Right lung (tissue), 5 donors: ENCODE results near the gene PLCB4. TPM values are rescaled to one million over a fixed set of nuclear protein-coding genes. Genes with fewer than 3 reads are reported as not detected.

Source experiments
- DNase-seq, 2 donors: peaks; one replicate each; pipeline ENCODE4 v3.0.0-alpha.2; 2013
- polyA plus RNA-seq, 5 donors: library from polyadenylated mRNA; unstranded; fragments of 120-200 nt; gene quantifications; one replicate each; pipeline versions ENCODE4 v1.2.1 to v1.2.3, GENCODE V29; 2013; ENCODE audit warnings: inconsistent platforms in 1 of 5, low replicate concordance in 1 of 5; ENCODE audit not compliant: insufficient read length in 5 of 5, insufficient read depth in 1 of 5

Gene PLCB4
- polyA plus RNA-seq, 5 donors: 6.1 to 14.8 (median 11.5) TPM

GRCh38 chr20:9262653-9263194, 193.8 kb downstream of the PLCB4 start:
- no peak for DNase-seq

DNA sequence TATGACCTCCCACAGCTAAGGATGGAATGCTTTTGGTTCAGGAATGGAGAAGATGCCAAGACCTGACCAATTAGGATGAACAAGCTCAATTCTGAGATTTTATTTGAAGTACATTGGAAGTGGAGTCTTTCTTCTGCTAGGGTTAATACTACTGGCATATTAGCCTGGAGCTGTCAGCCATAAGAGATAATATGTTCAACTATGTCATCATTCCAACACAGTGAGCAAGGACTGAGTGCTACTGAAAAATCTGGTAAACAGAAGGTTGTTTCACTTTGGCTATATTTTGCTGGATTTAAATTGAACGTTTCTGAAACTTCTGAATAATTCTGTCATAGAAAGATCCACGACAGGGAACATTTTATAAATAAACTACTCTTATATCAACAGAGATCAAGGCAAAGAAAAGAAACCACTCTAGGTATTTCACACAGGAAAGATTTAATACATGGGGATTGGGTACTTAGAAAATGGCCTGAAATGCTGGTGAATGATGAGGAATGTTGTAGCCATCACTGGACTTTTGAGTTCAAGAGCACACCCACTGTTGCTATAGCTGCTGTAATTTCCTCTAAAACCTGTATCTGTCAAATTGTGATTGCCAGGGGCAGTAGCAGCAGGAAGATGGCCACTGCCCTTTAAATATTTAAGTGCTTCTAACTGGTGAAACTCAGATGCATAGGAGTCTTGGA, 200.5 kb downstream of the PLCB4 start:
- no peak for DNase-seq

GRCh38 chr20:9270831-9271230, 201.9 kb downstream of the PLCB4 start:
- DNase-seq: no peak

GRCh38 chr20:9276966-9277468, 208.1 kb downstream of the PLCB4 start:
- DNase-seq: peak in 1 of 2 donors; percentile 43

- DNase-seq: no peak
These were observed 211.1 kb downstream of the PLCB4 start for GRCh38 chr20:9279918-9280401.

GRCh38 chr20:9280666-9281065, 211.8 kb downstream of the PLCB4 start:
- no peak for DNase-seq

GRCh38 chr20:9281803-9282202, 212.9 kb downstream of the PLCB4 start:
- no peak for DNase-seq

GRCh38 chr20:9285617-9286016, 216.7 kb downstream of the PLCB4 start:
- no peak for DNase-seq

DNA sequence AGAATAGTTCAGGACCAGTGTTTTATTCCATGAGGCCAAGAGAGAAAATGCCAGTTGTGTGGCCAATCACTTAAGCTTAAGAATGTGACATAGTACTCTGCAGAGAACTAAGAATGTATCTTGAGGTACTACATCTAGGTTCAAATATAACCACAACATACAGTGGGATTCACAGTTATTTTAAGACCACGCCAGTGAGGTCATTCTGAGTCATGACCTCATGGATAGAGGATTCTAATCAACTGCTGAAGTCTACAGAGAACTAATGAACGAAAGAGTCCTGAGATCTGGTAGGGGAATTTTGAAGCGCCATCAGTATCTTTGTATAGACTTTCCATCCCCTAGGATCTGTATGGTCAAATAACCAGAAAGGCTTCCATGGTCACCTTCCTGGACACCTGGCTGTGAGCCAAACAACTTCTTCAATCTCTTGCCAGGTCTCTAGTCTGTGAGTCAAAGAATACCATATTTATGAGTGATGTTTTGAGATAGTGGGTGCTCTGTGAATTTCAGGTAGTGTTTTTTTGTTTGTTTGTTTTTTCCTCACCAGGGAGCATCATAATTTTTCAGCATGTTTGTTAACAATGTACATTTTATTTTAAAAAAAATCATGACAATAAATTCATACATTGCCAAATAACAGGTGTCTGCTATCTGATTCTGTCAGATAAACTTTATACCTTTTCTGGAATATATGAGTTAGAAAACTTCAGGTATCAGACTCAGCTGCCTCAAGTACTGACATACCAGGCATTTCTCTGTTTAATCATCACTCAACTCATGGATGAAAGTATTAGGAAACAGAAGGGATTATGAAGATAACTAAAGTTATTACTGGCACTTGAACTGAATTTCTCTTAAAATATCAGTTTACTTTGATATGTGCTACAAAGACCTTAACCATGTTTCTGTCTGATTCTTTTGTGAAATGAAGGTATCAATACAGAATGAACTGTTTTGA, 217.9 kb downstream of the PLCB4 start:
- no peak for DNase-seq

- DNase-seq: no peak
These were observed 218.9 kb downstream of the PLCB4 start for GRCh38 chr20:9287826-9288225.

DNA sequence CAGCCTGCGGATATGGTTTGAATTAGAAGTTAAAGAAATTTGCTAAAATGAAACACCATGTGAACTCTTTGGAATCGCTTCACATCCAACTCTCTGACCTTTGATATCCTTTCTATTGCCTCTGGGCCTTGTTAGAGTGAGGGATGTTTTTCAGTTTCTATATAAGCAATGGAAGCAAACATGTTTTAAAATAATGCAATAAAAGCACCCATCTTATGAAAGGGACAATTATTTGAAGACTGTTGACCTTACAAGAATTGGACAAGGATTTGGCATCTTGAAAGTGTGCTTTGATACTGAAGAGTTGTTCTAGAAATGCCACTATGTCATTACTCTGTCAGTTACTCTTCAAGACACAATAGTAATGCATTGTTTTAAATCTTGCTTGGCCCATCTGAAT, 221.4 kb downstream of the PLCB4 start:
- no peak for DNase-seq

DNA sequence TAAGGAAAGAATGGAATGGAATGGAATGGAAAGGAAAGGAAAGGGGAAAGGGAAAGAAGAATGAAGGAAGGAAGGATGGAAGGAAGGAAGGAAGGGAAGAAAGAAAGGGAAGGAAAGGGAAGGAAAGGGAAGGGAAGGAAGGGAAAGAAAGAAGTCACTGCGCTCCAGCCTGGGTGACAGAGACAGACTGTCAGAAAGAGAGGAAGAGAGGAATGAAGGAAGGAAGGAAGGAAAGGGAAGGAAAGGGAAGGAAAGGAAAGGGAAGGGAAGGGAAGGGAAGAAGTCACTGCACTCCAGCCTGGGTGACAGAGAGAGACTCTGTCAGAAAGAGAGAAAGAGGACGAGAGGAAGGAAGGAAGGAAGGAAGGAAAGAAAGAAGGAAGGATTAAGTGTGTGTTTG, 224.3 kb downstream of the PLCB4 start:
- no peak for DNase-seq

- DNase-seq: no peak
These were observed 225.2 kb downstream of the PLCB4 start for GRCh38 chr20:9294041-9294440.

DNA sequence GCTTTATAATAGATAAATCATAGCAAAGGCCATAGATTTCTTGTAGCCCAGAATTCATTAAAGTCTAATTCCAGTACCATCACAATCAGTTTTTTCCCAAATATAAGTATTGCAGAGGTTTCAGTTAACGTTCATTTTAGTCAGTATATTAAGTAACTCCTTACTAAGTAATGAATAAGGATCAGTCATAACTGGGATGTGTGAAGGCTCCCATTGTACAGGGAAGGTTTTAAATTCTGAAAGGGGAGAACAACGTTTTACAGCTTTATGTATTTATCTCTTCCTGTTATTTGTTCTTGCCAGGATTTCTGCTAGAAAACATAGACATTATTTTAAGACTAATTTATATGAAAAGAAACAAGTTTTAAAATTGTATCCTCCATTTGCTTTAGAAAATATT, 230.0 kb downstream of the PLCB4 start:
- DNase-seq: no peak

GRCh38 chr20:9300080-9300479, 231.2 kb downstream of the PLCB4 start:
- DNase-seq: no peak

GRCh38 chr20:9300534-9300933, 231.6 kb downstream of the PLCB4 start:
- no peak for DNase-seq

GRCh38 chr20:9301129-9302090, 232.5 kb downstream of the PLCB4 start:
- peak; percentile 59 to 67 for DNase-seq

- no peak for DNase-seq
These were observed 233.2 kb downstream of the PLCB4 start for GRCh38 chr20:9302091-9302462.

DNA sequence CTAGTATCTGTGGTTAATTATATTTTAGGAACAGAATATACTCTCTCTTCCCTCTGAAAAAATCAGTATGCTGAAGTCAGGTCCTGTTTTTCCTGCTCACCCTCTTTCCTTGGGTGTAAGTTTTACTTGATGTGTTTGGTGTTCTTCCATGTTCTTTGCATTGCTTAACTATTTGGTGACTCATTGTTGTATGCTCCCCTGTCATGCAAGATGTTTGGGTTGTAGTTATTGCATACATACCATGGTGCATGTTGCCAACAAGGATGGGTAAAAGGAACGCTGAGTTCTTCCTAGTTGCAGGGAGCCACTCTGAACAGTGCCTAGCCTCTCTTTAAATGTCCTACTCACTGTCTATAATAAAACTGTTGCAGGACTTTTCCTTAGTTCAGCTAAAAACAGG, 237.6 kb downstream of the PLCB4 start:
- DNase-seq: no peak

- peak; percentile 21 to 34 for DNase-seq
These were observed 239.2 kb downstream of the PLCB4 start for GRCh38 chr20:9308056-9308455.

DNA sequence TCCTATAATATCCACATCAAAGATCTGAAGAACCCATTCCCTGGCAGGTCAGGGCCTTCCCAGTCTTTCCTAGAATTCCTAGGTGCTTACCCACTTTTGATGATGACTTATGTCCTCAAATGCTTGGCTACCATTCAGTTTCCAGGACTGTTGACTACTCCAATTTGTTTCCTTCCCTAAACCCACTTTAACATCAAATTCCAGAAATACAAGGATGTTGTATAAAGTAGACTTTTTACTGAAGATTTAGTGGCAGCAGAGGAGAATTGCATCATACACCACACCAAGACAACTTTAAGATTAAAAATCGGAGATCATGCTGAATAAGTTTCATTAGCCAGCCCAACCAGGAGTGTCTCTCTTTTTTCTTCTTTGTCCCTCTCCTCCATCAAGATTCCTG, 242.2 kb downstream of the PLCB4 start:
- DNase-seq: no peak
